ENCODE measurements around the gene SSMEM1.
"Not testable (repeated sequence)": the region's sequence is repeated elsewhere in the genome, so short reads cannot be mapped to it uniquely, and the experiment has no call there.

SSMEM1 gene

DNA sequence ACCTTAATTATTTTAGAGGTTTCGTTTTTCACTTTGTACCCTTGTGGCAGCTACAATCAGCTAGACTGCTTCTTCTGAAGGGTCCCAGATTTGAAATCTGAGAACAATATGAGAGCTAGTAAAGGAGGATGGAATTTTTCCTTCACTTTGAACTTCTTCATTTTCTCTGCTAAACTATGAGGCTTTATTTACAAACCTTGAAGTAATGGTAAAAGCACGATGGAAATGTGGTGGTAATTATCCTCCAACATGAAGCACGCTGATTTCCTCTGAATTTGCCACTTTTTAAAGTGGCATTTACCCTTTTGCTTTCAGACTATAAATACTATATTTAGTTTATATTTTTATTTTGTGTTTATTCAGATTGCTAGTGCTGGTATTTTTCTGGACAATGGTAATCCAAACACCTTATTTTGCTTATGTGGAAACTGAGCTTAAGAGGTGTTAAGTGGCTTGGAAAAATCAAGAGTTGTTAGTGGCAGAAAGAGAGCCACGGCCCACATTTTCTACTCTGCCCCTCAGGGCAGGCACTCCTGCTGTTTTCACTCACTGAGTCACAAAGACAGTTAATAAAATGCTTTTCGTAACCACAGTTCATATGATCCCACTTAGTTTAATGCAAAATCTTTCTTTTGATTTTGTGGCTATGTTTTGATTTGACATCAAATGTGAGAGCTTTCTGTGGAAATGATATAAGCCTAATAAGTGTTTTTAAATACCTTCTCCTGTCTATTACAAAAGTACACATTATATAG is 2.7 kb downstream of the SSMEM1 start:
- no peak for DNase-seq (ENCODE audit: low read depth)

GRCh38 chr7:130213828-130214227 is 6.2 kb downstream of the SSMEM1 start:
- DNase-seq (ENCODE audit: low read depth) = no peak

- no peak for DNase-seq (ENCODE audit: low read depth)
Measured at GRCh38 chr7:130216025-130216424, 8.4 kb downstream of the SSMEM1 start.

DNA sequence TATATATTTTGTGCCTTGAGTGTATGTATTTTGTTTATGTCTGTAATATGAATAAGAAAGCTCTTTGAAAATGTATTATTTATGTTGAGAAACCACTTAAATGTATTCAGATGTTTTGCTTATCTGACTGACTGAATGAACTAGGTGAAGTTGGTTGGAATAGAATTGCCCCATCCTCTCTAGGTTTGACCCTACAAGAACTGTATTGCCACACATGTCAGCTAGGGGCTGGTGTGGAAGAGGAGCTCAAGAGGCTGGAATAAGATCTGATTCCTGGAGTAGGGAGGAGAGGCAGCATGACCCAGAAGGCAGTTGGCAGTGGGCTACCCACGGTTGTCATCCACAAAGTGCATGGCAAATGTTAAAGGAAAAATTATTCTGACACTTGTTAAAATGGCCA is 9.1 kb downstream of the SSMEM1 start:
- DNase-seq (ENCODE audit: low read depth) = no peak

- DNase-seq (ENCODE audit: low read depth) = no peak
Measured at GRCh38 chr7:130218806-130219620, 11.4 kb downstream of the SSMEM1 start.

DNA sequence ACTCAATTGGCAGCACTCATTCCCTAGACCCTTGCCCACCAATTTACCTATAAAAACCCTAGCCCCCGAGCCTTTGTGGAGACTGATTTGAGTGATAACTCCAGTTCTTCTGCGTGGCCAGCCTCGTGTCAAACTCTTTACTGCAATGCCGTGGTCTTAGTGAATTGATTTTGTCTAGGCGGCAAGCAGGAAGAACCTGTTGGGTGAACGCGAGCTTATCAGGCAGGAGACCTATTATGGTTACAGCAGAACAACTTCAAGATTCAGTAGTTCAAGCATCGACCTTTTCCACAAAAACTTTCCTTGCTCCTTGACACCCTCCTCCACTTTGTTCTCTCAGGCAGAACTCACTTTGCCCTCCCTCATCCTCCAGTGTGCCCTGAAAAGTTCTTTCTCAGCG is 12.2 kb downstream of the SSMEM1 start:
- no peak for DNase-seq (ENCODE audit: low read depth)

DNA sequence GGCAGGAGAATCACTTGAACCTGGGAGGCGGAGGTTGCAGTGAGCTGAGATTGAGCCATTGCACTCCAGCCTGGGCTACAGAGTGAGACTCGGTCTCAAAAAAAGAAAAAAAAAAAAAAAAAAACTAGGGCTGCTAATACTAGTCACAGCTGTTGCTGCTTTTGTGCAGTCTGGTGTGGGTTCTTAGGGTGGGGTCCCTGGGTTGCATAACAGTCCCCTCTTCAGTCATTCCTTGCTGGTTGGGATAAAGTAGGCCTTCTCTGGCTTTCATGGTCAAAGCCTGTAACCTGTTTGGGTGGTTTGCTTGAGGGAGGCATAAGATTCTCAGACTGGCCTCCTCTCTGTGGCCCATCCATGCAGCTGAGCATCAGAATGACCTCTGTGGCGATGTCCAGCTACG is 14.1 kb downstream of the SSMEM1 start:
- DNase-seq (ENCODE audit: low read depth) = no peak

- DNase-seq (ENCODE audit: low read depth) = no peak
Measured at GRCh38 chr7:130223646-130224045, 16.0 kb downstream of the SSMEM1 start.

DNA sequence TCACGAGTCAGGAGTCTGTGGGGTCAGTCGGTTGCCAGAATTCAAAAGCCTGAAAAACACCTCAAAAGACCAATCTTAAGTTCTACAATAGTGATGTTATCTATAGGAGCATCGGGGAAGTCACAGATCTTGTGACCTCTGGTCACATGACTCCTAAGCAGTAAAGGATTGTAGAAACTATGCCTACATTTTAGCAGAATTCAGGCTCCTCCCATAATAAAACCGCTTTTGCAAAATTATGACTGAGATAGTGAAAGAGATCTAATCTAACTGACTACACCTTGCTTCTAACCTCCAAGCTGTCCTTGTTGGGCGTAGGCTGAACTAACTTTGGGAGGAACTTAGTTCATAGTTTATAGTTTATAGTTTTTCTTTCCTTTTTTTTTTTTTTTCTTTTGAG is 16.6 kb downstream of the SSMEM1 start:
- no peak for DNase-seq (ENCODE audit: low read depth)

DNA sequence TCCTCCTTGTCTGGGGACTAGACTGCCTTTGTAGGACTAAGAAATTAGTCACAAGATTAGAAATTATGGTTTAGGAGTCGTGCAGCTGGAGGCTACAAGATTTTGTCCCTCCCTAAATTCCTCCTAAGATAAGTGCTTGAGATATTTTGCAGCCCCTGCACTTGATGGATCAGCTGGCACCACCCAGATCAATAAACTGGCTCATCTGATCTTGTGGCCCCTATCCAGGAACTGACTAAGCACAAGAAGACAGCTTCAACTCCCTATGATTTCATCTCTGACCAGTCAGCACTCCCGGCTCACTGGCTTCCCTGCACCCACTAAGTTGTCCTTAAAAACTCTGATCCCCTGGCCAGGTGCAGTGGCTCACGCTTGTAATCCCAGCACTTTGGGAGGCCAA is 17.3 kb downstream of the SSMEM1 start:
- not testable (repeated sequence) for DNase-seq (ENCODE audit: low read depth)

GRCh38 chr7:130226333-130226732 is 18.7 kb downstream of the SSMEM1 start:
- DNase-seq (ENCODE audit: low read depth) = no peak

- DNase-seq (ENCODE audit: low read depth) = no peak
Measured at GRCh38 chr7:130227883-130228575, 20.4 kb downstream of the SSMEM1 start.

GRCh38 chr7:130228840-130229502 is 21.3 kb downstream of the SSMEM1 start:
- DNase-seq (ENCODE audit: low read depth) = no peak

GRCh38 chr7:130229981-130230380 is 22.3 kb downstream of the SSMEM1 start:
- not testable (repeated sequence) for DNase-seq (ENCODE audit: low read depth)

GRCh38 chr7:130231792-130232191 is 24.1 kb downstream of the SSMEM1 start:
- DNase-seq (ENCODE audit: low read depth) = no peak

- no peak for DNase-seq (ENCODE audit: low read depth)
Measured at GRCh38 chr7:130232209-130232608, 24.5 kb downstream of the SSMEM1 start.

- DNase-seq (ENCODE audit: low read depth) = no peak
Measured at GRCh38 chr7:130234078-130234477, 26.4 kb downstream of the SSMEM1 start.

- not testable (repeated sequence) for DNase-seq (ENCODE audit: low read depth)
Measured at GRCh38 chr7:130236361-130236760, 28.7 kb downstream of the SSMEM1 start.

DNA sequence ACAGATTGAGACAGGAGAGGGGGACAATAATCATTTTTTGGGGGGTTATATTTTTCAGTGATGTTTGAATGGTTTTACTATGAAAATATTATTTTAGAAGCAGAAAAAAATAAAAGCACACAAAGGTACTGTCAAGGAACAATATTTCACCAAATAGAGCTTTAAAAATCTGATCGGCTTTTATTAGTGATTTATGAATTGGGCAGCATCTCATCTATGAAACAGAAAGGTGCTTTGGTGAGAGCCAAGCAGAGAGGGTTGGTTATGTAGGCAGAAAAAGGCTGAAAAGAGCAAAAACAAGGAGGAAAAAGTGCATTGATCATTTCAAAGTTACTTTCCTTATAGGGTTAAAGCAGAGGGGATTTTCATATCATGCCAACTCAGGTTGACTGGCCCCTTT is 32.6 kb downstream of the SSMEM1 start:
- no peak for DNase-seq (ENCODE audit: low read depth)

GRCh38 chr7:130242198-130243014 is 34.7 kb downstream of the SSMEM1 start:
- DNase-seq (ENCODE audit: low read depth) = peak; percentile 60

GRCh38 chr7:130243486-130243885 is 35.8 kb downstream of the SSMEM1 start:
- not testable (repeated sequence) for DNase-seq (ENCODE audit: low read depth)
